SK-N-SH treated with all-trans-retinoic acid at 6 μM for 48 hours (cell line): ENCODE data around the gene MEIS2.
A peak's percentile ranks its signal among the peaks of the same experiment; 100 is the strongest.

ENCODE experiments used
- ATAC-seq: fragments of 200-7000 bp; cut with Tn5 transposase; 3 replicates; pipeline ENCODE4 v1.9.1; 2020; ENCODE audit warnings: mild to moderate bottlenecking, moderate library complexity
- ARNTL ChIP-seq: fragments of 450-650 bp; formaldehyde crosslinking; IDR thresholded peaks from 2 replicates; pipeline ENCODE4 v1.5.0; 2020; ENCODE audit warnings: low read depth, mild to moderate bottlenecking, moderate library complexity, borderline replicate concordance
- BACH2 ChIP-seq: fragments of 250-450 bp; sonication (Bioruptor Pico); IDR thresholded peaks from 2 replicates; pipeline ENCODE4 v1.9.0; 2021; ENCODE audit warnings: mild to moderate bottlenecking, borderline replicate concordance
- CSDC2 ChIP-seq: fragments of 250-450 bp; sonication (Bioruptor Pico); IDR thresholded peaks from 2 replicates; pipeline ENCODE4 v1.5.0; 2020; ENCODE audit warnings: mild to moderate bottlenecking, moderate library complexity
- ESRRG ChIP-seq: fragments of 250-450 bp; sonication (Bioruptor Pico); IDR thresholded peaks from 2 replicates; pipeline ENCODE4 v1.6.1; 2021; ENCODE audit warnings: mild to moderate bottlenecking
- GLIS3 ChIP-seq: fragments of 250-450 bp; sonication (Bioruptor Pico); IDR thresholded peaks from 2 replicates; pipeline ENCODE4 v1.5.0; 2020; ENCODE audit warnings: mild to moderate bottlenecking, moderate library complexity
- OSR1 ChIP-seq: fragments of 250-450 bp; sonication (Bioruptor Pico); IDR thresholded peaks from 2 replicates; pipeline ENCODE4 v1.8.0; 2022; ENCODE audit warnings: moderate library complexity, mild to moderate bottlenecking, inconsistent platforms
- PPARA ChIP-seq: fragments of 250-450 bp; sonication (Bioruptor Pico); IDR thresholded peaks from 2 replicates; pipeline ENCODE4 v1.5.0; 2020; ENCODE audit warnings: mild to moderate bottlenecking, borderline replicate concordance
- RARB ChIP-seq: fragments of 250-450 bp; sonication (Bioruptor Pico); IDR thresholded peaks from 2 replicates; pipeline ENCODE4 v1.8.0; 2021; ENCODE audit warnings: mild to moderate bottlenecking, moderate library complexity
- SNAI2 ChIP-seq: fragments of 250-450 bp; sonication (Bioruptor Pico); IDR thresholded peaks from 2 replicates; pipeline ENCODE4 v1.5.0; 2020; ENCODE audit warnings: mild to moderate bottlenecking, moderate library complexity
- ZC3H10 ChIP-seq: fragments of 250-450 bp; sonication (Bioruptor Pico); IDR thresholded peaks from 2 replicates; pipeline ENCODE4 v1.5.1; 2021; ENCODE audit warnings: mild to moderate bottlenecking, moderate library complexity
- ZFP3 ChIP-seq: fragments of 250-450 bp; sonication (Bioruptor Pico); IDR thresholded peaks from 2 replicates; pipeline ENCODE4 v1.5.0; 2020; ENCODE audit warnings: mild to moderate bottlenecking, moderate library complexity
- ZFP30 ChIP-seq: fragments of 450-650 bp; formaldehyde crosslinking; IDR thresholded peaks from 2 replicates; pipeline ENCODE4 v1.5.0; 2022; ENCODE audit warnings: mild to moderate bottlenecking, moderate library complexity
- ZNF70 ChIP-seq: fragments of 450-650 bp; formaldehyde crosslinking; IDR thresholded peaks from 2 replicates; pipeline ENCODE4 v1.5.0; 2020; ENCODE audit warnings: mild to moderate bottlenecking, moderate library complexity
- ZNF8 ChIP-seq: fragments of 450-650 bp; formaldehyde crosslinking; IDR thresholded peaks from 2 replicates; pipeline ENCODE4 v1.5.0; 2020; ENCODE audit warnings: mild to moderate bottlenecking, moderate library complexity
- TF ChIP-seq, protein P1 (sequence below): fragments of 250-450 bp; sonication (Bioruptor Pico); IDR thresholded peaks from 2 replicates; pipeline ENCODE4 v1.8.0; 2020; ENCODE audit warnings: mild to moderate bottlenecking, moderate library complexity, borderline replicate concordance
- TF ChIP-seq, protein P2 (sequence below): fragments of 250-450 bp; sonication (Bioruptor Pico); IDR thresholded peaks from 2 replicates; pipeline ENCODE4 v1.8.0; 2021; ENCODE audit warnings: low read depth, mild to moderate bottlenecking, moderate library complexity, borderline replicate concordance
- TF ChIP-seq, protein P3 (sequence below): fragments of 250-450 bp; sonication (Bioruptor Pico); IDR thresholded peaks from 2 replicates; pipeline ENCODE4 v1.5.1; 2021; ENCODE audit warnings: mild to moderate bottlenecking, moderate library complexity
- TF ChIP-seq, protein P4 (sequence below): fragments of 250-450 bp; sonication (Bioruptor Pico); IDR thresholded peaks from 2 replicates; pipeline ENCODE4 v1.5.0; 2020; ENCODE audit warnings: mild to moderate bottlenecking, moderate library complexity
- TF ChIP-seq, protein P5 (sequence below): fragments of 250-450 bp; sonication (Bioruptor Pico); IDR thresholded peaks from 2 replicates; pipeline ENCODE4 v1.5.1; 2020; ENCODE audit warnings: low read depth, mild to moderate bottlenecking, moderate library complexity

Gene MEIS2

DNA sequence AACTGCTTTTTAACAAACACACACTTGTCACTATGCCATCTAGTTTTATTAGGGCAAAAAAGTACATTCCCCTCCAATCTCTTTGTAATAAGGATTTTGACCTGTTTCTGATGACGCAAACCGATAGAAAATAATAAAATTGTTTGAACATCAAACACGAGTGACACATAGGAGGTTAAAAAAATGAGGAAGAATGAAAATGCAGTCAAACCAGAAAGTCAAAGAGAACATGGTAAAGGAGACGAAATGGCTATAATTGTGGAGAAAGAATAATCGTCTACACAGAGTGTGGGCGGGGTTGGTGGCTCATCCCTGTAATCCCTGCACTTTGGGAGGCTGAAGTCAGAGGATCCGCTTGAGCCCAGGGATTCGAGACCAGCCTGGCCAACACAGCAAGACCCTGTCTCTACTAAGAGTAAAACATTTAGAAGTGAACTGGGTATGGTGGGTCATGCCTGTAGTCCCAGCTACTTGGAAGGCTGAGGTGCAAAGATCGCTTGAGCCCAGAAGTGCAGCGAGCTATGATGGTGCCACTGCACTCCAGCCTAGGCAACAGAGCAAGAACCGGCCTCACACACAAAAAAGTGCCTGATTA is 83.2 kb downstream of the MEIS2 start:
- TF ChIP-seq, protein P1, sequence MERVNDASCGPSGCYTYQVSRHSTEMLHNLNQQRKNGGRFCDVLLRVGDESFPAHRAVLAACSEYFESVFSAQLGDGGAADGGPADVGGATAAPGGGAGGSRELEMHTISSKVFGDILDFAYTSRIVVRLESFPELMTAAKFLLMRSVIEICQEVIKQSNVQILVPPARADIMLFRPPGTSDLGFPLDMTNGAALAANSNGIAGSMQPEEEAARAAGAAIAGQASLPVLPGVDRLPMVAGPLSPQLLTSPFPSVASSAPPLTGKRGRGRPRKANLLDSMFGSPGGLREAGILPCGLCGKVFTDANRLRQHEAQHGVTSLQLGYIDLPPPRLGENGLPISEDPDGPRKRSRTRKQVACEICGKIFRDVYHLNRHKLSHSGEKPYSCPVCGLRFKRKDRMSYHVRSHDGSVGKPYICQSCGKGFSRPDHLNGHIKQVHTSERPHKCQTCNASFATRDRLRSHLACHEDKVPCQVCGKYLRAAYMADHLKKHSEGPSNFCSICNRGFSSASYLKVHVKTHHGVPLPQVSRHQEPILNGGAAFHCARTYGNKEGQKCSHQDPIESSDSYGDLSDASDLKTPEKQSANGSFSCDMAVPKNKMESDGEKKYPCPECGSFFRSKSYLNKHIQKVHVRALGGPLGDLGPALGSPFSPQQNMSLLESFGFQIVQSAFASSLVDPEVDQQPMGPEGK (CRISPR knock-in tag): no peak
- TF ChIP-seq ZNF70: no peak
- TF ChIP-seq, protein P2, sequence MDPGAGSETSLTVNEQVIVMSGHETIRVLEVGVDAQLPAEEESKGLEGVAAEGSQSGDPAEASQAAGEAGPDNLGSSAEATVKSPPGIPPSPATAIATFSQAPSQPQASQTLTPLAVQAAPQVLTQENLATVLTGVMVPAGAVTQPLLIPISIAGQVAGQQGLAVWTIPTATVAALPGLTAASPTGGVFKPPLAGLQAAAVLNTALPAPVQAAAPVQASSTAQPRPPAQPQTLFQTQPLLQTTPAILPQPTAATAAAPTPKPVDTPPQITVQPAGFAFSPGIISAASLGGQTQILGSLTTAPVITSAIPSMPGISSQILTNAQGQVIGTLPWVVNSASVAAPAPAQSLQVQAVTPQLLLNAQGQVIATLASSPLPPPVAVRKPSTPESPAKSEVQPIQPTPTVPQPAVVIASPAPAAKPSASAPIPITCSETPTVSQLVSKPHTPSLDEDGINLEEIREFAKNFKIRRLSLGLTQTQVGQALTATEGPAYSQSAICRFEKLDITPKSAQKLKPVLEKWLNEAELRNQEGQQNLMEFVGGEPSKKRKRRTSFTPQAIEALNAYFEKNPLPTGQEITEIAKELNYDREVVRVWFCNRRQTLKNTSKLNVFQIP (CRISPR knock-in tag): no peak
- TF ChIP-seq OSR1 (CRISPR knock-in tag): no peak
- TF ChIP-seq, protein P3, sequence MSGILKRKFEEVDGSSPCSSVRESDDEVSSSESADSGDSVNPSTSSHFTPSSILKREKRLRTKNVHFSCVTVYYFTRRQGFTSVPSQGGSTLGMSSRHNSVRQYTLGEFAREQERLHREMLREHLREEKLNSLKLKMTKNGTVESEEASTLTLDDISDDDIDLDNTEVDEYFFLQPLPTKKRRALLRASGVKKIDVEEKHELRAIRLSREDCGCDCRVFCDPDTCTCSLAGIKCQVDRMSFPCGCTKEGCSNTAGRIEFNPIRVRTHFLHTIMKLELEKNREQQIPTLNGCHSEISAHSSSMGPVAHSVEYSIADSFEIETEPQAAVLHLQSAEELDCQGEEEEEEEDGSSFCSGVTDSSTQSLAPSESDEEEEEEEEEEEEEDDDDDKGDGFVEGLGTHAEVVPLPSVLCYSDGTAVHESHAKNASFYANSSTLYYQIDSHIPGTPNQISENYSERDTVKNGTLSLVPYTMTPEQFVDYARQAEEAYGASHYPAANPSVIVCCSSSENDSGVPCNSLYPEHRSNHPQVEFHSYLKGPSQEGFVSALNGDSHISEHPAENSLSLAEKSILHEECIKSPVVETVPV (CRISPR knock-in tag): no peak
- TF ChIP-seq ARNTL (CRISPR knock-in tag): no peak
- no peak for TF ChIP-seq ZFP30
- ATAC-seq: peak; percentile 4; the same call in 1 of the 3 replicates

DNA sequence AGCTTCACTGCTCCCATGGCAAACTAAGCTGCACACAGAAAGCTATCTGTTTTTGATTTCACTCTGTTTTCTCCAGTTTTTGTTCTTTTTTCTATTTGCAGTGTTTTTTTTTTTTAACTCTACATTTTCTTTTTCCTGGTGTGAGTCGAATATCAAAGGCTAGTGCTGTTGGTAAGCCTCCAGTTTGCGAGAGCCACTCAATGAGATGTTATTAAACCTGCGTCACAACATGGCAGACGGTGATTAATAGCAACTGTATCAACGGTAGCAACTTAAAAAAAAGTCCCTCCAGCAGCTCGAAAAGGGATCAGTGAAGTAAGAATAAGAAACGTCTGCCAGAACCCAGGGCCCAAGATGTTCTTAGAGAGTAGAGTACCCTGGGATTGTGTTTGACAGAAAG is 84.1 kb downstream of the MEIS2 start:
- TF ChIP-seq ZFP30: no peak
- TF ChIP-seq BACH2 (CRISPR knock-in tag): no peak
- TF ChIP-seq ZNF8 (CRISPR knock-in tag): no peak
- no peak for TF ChIP-seq GLIS3 (CRISPR knock-in tag)
- no peak for TF ChIP-seq ARNTL (CRISPR knock-in tag)
- no peak for TF ChIP-seq ZFP3 (CRISPR knock-in tag)
- TF ChIP-seq PPARA (CRISPR knock-in tag): no peak
- TF ChIP-seq, protein P2 (CRISPR knock-in tag): no peak

DNA sequence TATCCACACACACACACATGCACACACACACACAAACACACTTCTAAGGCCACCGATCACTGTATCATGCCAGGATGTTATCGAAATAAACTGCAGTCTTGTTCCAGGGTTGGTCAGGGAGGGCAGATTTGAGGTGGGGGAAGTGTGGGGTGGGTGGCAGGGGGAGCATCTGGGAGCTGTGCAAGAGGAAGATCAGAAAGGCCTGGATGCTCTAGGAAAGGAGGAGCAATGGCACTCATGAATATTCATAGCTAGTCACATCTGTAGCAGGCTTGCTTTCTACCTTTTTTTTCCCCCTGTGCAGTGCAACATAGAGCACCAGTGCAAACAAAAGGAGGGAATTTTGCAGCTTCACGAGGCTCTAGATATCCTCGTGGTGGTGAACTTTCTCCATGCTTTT is 84.9 kb downstream of the MEIS2 start:
- peak; percentile 10 for ATAC-seq
- TF ChIP-seq, protein P4, sequence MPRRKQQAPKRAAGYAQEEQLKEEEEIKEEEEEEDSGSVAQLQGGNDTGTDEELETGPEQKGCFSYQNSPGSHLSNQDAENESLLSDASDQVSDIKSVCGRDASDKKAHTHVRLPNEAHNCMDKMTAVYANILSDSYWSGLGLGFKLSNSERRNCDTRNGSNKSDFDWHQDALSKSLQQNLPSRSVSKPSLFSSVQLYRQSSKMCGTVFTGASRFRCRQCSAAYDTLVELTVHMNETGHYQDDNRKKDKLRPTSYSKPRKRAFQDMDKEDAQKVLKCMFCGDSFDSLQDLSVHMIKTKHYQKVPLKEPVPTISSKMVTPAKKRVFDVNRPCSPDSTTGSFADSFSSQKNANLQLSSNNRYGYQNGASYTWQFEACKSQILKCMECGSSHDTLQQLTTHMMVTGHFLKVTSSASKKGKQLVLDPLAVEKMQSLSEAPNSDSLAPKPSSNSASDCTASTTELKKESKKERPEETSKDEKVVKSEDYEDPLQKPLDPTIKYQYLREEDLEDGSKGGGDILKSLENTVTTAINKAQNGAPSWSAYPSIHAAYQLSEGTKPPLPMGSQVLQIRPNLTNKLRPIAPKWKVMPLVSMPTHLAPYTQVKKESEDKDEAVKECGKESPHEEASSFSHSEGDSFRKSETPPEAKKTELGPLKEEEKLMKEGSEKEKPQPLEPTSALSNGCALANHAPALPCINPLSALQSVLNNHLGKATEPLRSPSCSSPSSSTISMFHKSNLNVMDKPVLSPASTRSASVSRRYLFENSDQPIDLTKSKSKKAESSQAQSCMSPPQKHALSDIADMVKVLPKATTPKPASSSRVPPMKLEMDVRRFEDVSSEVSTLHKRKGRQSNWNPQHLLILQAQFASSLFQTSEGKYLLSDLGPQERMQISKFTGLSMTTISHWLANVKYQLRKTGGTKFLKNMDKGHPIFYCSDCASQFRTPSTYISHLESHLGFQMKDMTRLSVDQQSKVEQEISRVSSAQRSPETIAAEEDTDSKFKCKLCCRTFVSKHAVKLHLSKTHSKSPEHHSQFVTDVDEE (CRISPR knock-in tag): no peak

More for the DNA sequence above, 84.1 kb downstream of the MEIS2 start:
- ATAC-seq: no peak; the same call in 2 of the 3 replicates

DNA sequence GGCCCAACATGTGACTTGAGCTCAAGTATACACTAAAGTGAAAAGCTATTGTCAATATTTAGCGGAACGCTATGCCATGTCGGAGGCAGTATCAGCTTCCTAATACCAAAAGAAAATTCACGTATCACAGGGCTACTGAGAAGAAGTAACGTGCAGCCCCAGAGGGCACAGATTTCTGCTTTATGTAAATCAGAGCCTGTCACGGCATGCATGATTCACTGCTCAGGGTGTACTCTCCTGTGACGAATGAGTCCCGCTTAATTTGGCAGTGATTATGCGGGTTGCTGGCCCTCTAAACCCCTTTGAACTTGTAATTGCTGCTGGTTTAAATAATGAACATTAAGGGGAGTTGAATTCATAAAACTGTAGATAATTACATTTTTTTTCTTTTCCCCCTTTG is 85.3 kb downstream of the MEIS2 start:
- no peak for ATAC-seq
- TF ChIP-seq ESRRG (CRISPR knock-in tag): no peak
- no peak for TF ChIP-seq ZFP30
- TF ChIP-seq, protein P1 (CRISPR knock-in tag): no peak
- TF ChIP-seq, protein P5, sequence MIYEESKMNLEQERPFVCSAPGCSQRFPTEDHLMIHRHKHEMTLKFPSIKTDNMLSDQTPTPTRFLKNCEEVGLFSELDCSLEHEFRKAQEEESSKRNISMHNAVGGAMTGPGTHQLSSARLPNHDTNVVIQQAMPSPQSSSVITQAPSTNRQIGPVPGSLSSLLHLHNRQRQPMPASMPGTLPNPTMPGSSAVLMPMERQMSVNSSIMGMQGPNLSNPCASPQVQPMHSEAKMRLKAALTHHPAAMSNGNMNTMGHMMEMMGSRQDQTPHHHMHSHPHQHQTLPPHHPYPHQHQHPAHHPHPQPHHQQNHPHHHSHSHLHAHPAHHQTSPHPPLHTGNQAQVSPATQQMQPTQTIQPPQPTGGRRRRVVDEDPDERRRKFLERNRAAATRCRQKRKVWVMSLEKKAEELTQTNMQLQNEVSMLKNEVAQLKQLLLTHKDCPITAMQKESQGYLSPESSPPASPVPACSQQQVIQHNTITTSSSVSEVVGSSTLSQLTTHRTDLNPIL (CRISPR knock-in tag): no peak
- TF ChIP-seq SNAI2: no peak
- no peak for TF ChIP-seq ZFP3 (CRISPR knock-in tag)
- TF ChIP-seq CSDC2 (CRISPR knock-in tag): no peak
- no peak for TF ChIP-seq RARB (CRISPR knock-in tag)
- no peak for TF ChIP-seq GLIS3 (CRISPR knock-in tag)
- TF ChIP-seq ZC3H10 (CRISPR knock-in tag): no peak
